Left ventricle myocardium inferior (tissue), 1 donor: ENCODE results near the gene POU3F1. TPM values are rescaled to one million over a fixed set of nuclear protein-coding genes. Genes with fewer than 3 reads are reported as not detected.

Experiments
- DNase-seq: peaks from one replicate; pipeline ENCODE4 v3.0.0-alpha.2; 2020
- H3K27ac ChIP-seq: fragments of 200-600 bp; replicated peaks from 2 replicates; pipeline ENCODE4 v1.8.0; 2021
- H3K27me3 ChIP-seq: fragments of 200-600 bp; 2 replicates; pipeline ENCODE4 v1.8.0; 2021; ENCODE audit warnings: low read depth
- H3K36me3 ChIP-seq: fragments of 200-600 bp; 2 replicates; pipeline ENCODE4 v1.8.0; 2021
- H3K4me1 ChIP-seq: fragments of 200-600 bp; 2 replicates; pipeline ENCODE4 v1.8.0; 2021
- H3K4me3 ChIP-seq: fragments of 200-600 bp; 2 replicates; pipeline ENCODE4 v1.8.0; 2021; ENCODE audit warnings: mild to moderate bottlenecking, moderate library complexity
- H3K9me3 ChIP-seq: fragments of 200-600 bp; replicated peaks from 2 replicates; pipeline ENCODE4 v1.8.0; 2021
- intact Hi-C: fragments of 100-400 bp; cut with micrococcal nuclease; formaldehyde crosslinking; loops from one replicate; pipeline ENCODE4 v1.11.0; 2022
- total RNA-seq: library from RNA; stranded (reverse); fragmentation: NEBNext Ultra II Directional; extraction: Animal tissue kit (Norgen Biotek cat#: 25700); gene quantifications from one replicate; pipeline ENCODE4 v1.2.1, GENCODE V29; 2021
- TF ChIP-seq, protein P1 (sequence below): fragments of 200-600 bp; IDR thresholded peaks from 2 replicates; pipeline ENCODE4 v1.8.0; 2021; ENCODE audit warnings: antibody characterized with exemption, mild to moderate bottlenecking, borderline replicate concordance
- donor health status: DM: no; HTN: yes; CAD: no; lungs with severe emphysema.

POU3F1 gene
- total RNA-seq, 1 donor from 2014 or later = 0.11 TPM

GRCh38 chr1:38003261-38004250 is 43.0 kb downstream of the POU3F1 start:
- no peaks in the 10 kb centered on the region for H3K9me3 ChIP-seq
- H3K27ac ChIP-seq = peak overlapping the region; percentile 95
- DNase-seq = no peak
- H3K36me3 ChIP-seq = no peaks in the 10 kb centered on the region
- intact Hi-C loops = no loop called here
- TF ChIP-seq, protein P1, sequence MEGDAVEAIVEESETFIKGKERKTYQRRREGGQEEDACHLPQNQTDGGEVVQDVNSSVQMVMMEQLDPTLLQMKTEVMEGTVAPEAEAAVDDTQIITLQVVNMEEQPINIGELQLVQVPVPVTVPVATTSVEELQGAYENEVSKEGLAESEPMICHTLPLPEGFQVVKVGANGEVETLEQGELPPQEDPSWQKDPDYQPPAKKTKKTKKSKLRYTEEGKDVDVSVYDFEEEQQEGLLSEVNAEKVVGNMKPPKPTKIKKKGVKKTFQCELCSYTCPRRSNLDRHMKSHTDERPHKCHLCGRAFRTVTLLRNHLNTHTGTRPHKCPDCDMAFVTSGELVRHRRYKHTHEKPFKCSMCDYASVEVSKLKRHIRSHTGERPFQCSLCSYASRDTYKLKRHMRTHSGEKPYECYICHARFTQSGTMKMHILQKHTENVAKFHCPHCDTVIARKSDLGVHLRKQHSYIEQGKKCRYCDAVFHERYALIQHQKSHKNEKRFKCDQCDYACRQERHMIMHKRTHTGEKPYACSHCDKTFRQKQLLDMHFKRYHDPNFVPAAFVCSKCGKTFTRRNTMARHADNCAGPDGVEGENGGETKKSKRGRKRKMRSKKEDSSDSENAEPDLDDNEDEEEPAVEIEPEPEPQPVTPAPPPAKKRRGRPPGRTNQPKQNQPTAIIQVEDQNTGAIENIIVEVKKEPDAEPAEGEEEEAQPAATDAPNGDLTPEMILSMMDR = no peak
- peaks cover 76% of the 10 kb centered on the region for H3K4me1 ChIP-seq
- H3K4me3 ChIP-seq = peak overlapping the region; percentile 78
- H3K27me3 ChIP-seq = no peaks in the 10 kb centered on the region

DNA sequence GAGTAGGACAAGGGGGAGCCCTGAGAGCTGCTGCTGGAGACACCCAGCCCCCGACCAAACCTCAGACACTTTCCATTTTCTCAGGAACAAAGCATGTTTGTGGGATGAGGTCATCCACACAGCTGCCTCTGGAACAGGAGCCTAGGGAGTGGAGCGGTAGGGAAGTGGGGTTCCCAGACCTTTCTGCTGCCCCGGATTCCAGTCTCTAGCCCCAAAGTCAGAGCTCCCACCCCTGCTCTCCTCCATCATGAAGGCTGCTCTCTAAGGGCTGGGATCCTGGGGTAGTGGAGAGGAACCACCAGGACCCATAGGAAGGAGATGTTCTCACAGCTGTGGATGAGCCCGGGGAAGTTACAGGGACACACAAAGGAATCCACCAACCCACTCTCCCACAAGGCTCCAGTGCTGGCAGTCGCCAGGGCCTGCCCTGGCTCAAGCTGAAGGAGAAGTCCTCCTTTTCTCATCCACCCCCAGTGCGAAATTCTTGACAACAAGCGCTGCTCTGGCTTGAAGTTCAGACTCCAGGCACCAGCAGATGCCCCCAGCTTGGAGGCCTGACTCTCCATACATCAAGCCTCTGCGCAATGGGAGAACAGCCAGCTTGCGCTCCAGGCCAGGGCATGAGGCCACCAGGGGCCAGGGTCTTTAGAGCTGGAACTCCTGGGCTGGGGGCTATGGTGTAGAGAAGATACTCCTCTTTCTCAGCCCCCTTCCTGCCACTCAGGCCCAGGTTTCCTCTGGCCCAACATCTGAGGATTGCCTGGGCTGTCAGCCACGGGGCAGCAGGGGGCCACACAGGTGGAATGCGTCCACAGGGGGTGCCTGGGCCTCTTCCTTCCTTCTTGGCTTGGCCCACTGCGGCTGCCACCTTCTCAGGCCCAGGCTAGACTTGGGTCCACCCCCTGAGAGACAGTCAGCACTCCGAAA is 45.8 kb downstream of the POU3F1 start:
- intact Hi-C loops = no loop called here
- Histone ChIP-seq H3K27me3 (no peaks in the 10 kb centered on the region), H3K9me3 (no peaks in the 10 kb centered on the region), H3K4me3 (peak overlapping the region; percentile 45), H3K27ac (peak overlapping the region; percentile 95), H3K36me3 (peaks cover 13% of the 10 kb centered on the region), H3K4me1 (peaks cover 93% of the 10 kb centered on the region)
- TF ChIP-seq, protein P1 = no peak
- DNase-seq = peak; percentile 49

DNA sequence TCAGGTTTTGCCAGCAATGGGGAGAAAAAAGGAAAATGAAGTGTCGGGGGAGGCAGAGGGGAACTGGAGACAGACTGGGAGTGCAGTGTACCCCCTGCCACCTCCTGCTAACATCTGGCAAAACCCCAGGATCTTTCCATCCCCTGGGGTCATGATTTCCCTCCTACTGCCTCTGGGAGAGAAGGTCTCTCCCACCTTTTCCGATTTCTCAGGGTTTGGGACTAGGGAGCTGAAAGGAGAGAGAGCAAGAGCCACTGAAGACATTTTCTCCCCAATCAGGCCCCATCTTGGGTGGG is 46.4 kb downstream of the POU3F1 start:
- DNase-seq = no peak
- peak overlapping the region; percentile 95 for H3K27ac ChIP-seq
- TF ChIP-seq, protein P1 = no peak
- peaks cover 96% of the 10 kb centered on the region for H3K4me1 ChIP-seq
- H3K27me3 ChIP-seq = no peaks in the 10 kb centered on the region
- H3K36me3 ChIP-seq = peaks cover 13% of the 10 kb centered on the region
- intact Hi-C loops = no loop called here
- no peaks in the 10 kb centered on the region for H3K9me3 ChIP-seq
- peak overlapping the region; percentile 45 for H3K4me3 ChIP-seq

DNA sequence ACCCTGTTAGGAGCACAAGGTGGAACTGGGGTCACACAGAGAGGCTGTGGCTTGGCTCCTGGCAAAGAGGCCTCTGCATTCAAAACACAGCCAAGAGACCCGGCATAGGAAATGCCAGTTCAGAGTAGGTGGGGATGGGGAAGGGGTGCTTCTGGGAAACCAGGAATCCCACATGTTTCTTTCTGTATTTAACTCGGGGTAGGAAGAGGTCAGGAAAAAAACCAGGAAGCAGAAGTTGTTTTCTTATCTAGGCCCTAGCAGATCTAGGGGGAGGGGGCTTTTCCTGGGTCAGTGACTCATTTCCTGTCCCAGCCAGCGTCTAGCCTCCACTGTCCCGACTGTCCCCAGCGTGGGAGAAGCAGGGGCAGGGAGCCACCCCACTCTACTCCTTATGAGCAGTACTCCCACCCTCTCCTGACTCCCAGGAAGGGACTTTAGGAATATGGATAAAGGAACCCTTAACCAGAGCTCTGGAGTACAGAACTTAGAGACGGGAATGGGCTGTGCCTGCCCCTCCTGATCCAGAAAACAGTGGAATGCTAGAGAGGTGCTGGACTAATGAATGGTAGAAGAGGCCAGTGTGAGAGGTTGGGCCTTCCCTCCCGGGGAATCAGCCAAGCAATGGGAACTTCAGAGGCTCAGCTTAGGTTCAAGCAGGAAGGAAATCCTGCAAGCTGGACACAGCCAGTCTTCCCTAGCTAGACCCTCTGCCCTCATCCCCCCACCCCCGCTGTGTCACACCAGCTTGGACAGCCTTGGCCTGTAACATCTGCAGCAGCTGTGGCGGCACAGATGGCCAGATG is 47.0 kb downstream of the POU3F1 start:
- peak overlapping the region; percentile 95 for H3K27ac ChIP-seq
- TF ChIP-seq, protein P1 = no peak
- no peaks in the 10 kb centered on the region for H3K9me3 ChIP-seq
- no peaks in the 10 kb centered on the region for H3K27me3 ChIP-seq
- H3K4me1 ChIP-seq = peaks cover 97% of the 10 kb centered on the region
- intact Hi-C loops = no loop called here
- DNase-seq = peak; percentile 66
- peaks cover 13% of the 10 kb centered on the region for H3K36me3 ChIP-seq
- H3K4me3 ChIP-seq = peak overlapping the region; percentile 45
